ENCODE results near the gene BMP5. TPM values are rescaled to one million over a fixed set of nuclear protein-coding genes. Genes with fewer than 3 reads are reported as not detected.

BMP5 gene
- total RNA-seq, 1 donor from 2014 or later = 0.50 TPM

DNA sequence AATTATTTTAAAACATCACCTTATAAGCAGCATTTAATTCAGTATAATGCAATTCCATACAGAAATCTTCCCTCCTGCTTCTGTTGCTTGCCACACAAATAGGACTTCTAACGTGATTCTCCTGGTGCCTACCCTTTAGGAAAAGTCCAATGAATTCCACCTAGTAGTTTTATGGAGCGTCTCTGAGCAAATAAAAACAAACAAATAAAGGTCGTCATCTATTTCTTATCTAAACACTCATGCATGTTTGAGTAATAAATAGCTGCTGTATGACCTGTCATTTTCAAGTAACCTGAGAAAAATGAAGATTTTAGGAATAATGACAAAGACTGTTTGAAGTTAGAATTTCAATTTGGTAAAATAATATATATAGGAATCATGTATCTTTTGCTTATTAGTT lies 102.7 kb downstream of the BMP5 start:
- no peak for FAIRE-seq
- no peaks in the 10 kb centered on the region for H4K20me1 ChIP-seq (ENCODE audit: insufficient read depth, low read length)
- no peak overlapping the region for H3K4me3 Mint-ChIP-seq (ENCODE audit: unreplicated experiment)

DNA sequence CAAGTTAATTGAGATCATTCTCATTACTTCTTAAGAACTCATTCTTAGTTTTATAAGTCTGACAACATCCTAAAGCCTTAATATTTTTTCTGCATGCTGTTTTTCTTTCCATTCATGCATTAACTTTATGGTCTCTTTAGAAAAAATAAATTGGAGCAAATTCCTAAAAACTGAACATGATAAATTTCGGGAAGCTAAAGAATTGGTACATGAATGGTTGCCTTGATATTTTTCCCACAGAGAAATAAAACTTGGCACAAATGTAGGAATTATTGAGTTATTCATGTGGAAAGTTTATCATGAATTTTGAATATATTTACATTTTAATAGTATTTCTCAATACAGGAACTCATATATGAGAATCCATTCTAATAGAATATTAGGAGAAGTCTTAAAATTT lies 115.9 kb downstream of the BMP5 start:
- Histone ChIP-seq H3K9ac (ENCODE audit: low read length) (no peak overlapping the region), H3K4me1 (ENCODE audit: insufficient read depth, low read length) (peaks cover 4% of the 10 kb centered on the region), H3K4me3 (ENCODE audit: insufficient read depth, low read depth, low read length) (no peak overlapping the region), H3K27ac (ENCODE audit: low read depth, low read length) (no peak overlapping the region), H3K27me3 (ENCODE audit: insufficient read depth, low read length) (no peaks in the 10 kb centered on the region), H4K20me1 (ENCODE audit: insufficient read depth, low read length) (no peaks in the 10 kb centered on the region), H3K4me2 (ENCODE audit: low read length) (no peak overlapping the region), H3K79me2 (ENCODE audit: insufficient read depth, low read length) (no peaks in the 10 kb centered on the region), H3K9me3 (ENCODE audit: insufficient read depth, low read depth, low read length) (no peaks in the 10 kb centered on the region), H3K36me3 (ENCODE audit: insufficient read depth, low read length) (no peaks in the 10 kb centered on the region), H2AFZ (ENCODE audit: low read depth, low read length) (no peak overlapping the region)
- DNase-seq (ENCODE audit: low read depth) = no peak
- FAIRE-seq = no peak
- H3K4me3 Mint-ChIP-seq (ENCODE audit: unreplicated experiment) = no peak overlapping the region
- H3K9me3 Mint-ChIP-seq (ENCODE audit: unreplicated experiment) = no peaks in the 10 kb centered on the region
- H3K36me3 Mint-ChIP-seq (ENCODE audit: low read depth, unreplicated experiment) = no peaks in the 10 kb centered on the region
- peaks cover 4% of the 10 kb centered on the region for H3K4me1 Mint-ChIP-seq (ENCODE audit: low read depth, unreplicated experiment)
- H3K27me3 Mint-ChIP-seq (ENCODE audit: low read depth, unreplicated experiment) = no peaks in the 10 kb centered on the region
- no peak for TF ChIP-seq EZH2 (IDR thresholded peaks at IDR 0.05; ENCODE audit: insufficient read depth, low read length)
- TF ChIP-seq, protein P1, sequence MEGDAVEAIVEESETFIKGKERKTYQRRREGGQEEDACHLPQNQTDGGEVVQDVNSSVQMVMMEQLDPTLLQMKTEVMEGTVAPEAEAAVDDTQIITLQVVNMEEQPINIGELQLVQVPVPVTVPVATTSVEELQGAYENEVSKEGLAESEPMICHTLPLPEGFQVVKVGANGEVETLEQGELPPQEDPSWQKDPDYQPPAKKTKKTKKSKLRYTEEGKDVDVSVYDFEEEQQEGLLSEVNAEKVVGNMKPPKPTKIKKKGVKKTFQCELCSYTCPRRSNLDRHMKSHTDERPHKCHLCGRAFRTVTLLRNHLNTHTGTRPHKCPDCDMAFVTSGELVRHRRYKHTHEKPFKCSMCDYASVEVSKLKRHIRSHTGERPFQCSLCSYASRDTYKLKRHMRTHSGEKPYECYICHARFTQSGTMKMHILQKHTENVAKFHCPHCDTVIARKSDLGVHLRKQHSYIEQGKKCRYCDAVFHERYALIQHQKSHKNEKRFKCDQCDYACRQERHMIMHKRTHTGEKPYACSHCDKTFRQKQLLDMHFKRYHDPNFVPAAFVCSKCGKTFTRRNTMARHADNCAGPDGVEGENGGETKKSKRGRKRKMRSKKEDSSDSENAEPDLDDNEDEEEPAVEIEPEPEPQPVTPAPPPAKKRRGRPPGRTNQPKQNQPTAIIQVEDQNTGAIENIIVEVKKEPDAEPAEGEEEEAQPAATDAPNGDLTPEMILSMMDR (IDR thresholded peaks at IDR 0.05; ENCODE audit: insufficient read depth, low read depth, low read length) = no peak
- H3K27ac Mint-ChIP-seq (ENCODE audit: unreplicated experiment) = no peak overlapping the region

More for the DNA sequence above, 102.7 kb downstream of the BMP5 start:
- H3K4me1 ChIP-seq (ENCODE audit: insufficient read depth, low read length) = no peaks in the 10 kb centered on the region
- no peaks in the 10 kb centered on the region for H3K9me3 ChIP-seq (ENCODE audit: insufficient read depth, low read depth, low read length)
- no peaks in the 10 kb centered on the region for H3K36me3 Mint-ChIP-seq (ENCODE audit: low read depth, unreplicated experiment)
- H3K4me2 ChIP-seq (ENCODE audit: low read length) = no peak overlapping the region
- no peaks in the 10 kb centered on the region for H3K27me3 ChIP-seq (ENCODE audit: insufficient read depth, low read length)
- no peak for DNase-seq (ENCODE audit: low read depth)
- H3K27ac ChIP-seq (ENCODE audit: low read depth, low read length) = no peak overlapping the region
- no peaks in the 10 kb centered on the region for H3K4me1 Mint-ChIP-seq (ENCODE audit: low read depth, unreplicated experiment)
- H3K4me3 ChIP-seq (ENCODE audit: insufficient read depth, low read depth, low read length) = no peak overlapping the region
- H3K36me3 ChIP-seq (ENCODE audit: insufficient read depth, low read length) = no peaks in the 10 kb centered on the region
- no peaks in the 10 kb centered on the region for H3K27me3 Mint-ChIP-seq (ENCODE audit: low read depth, unreplicated experiment)
- TF ChIP-seq, protein P1 (IDR thresholded peaks at IDR 0.05; ENCODE audit: insufficient read depth, low read depth, low read length) = no peak
- no peak overlapping the region for H3K9ac ChIP-seq (ENCODE audit: low read length)
- no peaks in the 10 kb centered on the region for H3K9me3 Mint-ChIP-seq (ENCODE audit: unreplicated experiment)
- H3K79me2 ChIP-seq (ENCODE audit: insufficient read depth, low read length) = no peaks in the 10 kb centered on the region
- H3K27ac Mint-ChIP-seq (ENCODE audit: unreplicated experiment) = no peak overlapping the region
- no peak overlapping the region for H2AFZ ChIP-seq (ENCODE audit: low read depth, low read length)

DNA sequence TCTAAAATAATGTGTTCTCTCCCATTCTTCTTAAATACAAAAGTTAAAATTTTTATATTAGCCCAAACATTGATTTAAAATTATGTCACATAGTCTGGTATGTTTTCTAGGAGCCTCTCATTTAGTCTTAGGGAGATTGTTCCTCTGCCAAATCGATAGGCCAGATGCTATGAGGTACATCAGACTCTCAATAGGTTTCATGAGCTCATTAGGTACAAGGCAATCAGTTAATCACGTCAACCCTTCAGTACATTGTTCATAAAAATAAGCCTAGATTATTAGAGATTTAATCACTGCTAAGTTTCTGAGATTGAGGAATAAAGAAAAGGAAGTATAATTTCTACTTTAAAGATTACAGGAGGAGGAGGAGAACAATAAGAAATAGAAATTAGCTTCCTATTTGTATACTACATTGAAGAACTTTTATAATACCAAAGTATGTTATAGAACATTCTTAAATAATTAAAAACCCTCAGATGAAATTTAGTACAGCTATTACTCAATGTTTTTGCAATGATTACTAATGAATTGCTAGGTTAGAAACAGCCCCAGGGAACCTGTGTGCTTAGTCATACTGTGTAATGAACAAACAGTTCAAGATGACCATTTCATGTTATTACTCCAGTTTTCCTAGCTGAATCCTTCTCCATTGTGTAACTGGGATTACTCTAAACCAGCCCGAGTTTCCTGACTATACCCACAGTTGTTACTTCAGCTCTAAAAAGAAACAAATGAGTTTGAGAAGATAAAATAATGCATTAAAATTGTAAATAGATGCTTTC lies 117.0 kb downstream of the BMP5 start:
- H3K27ac Mint-ChIP-seq (ENCODE audit: unreplicated experiment) = no peak overlapping the region
- H3K36me3 ChIP-seq (ENCODE audit: insufficient read depth, low read length) = no peaks in the 10 kb centered on the region
- FAIRE-seq (no peak), DNase-seq (ENCODE audit: low read depth) (peak; percentile 68)
- H3K27me3 ChIP-seq (ENCODE audit: insufficient read depth, low read length) = no peaks in the 10 kb centered on the region
- TF ChIP-seq, protein P1 (IDR thresholded peaks at IDR 0.05; ENCODE audit: insufficient read depth, low read depth, low read length) = no peak
- TF ChIP-seq EZH2 (IDR thresholded peaks at IDR 0.05; ENCODE audit: insufficient read depth, low read length) = no peak
- no peaks in the 10 kb centered on the region for H3K9me3 Mint-ChIP-seq (ENCODE audit: unreplicated experiment)
- no peak overlapping the region for H3K4me3 ChIP-seq (ENCODE audit: insufficient read depth, low read depth, low read length)
- H3K9me3 ChIP-seq (ENCODE audit: insufficient read depth, low read depth, low read length) = no peaks in the 10 kb centered on the region
- H2AFZ ChIP-seq (ENCODE audit: low read depth, low read length) = no peak overlapping the region
- H3K4me1 Mint-ChIP-seq (ENCODE audit: low read depth, unreplicated experiment) = peaks cover 4% of the 10 kb centered on the region
- H3K36me3 Mint-ChIP-seq (ENCODE audit: low read depth, unreplicated experiment) = no peaks in the 10 kb centered on the region
- H3K27ac ChIP-seq (ENCODE audit: low read depth, low read length) = no peak overlapping the region
- no peak overlapping the region for H3K4me3 Mint-ChIP-seq (ENCODE audit: unreplicated experiment)
- no peaks in the 10 kb centered on the region for H3K27me3 Mint-ChIP-seq (ENCODE audit: low read depth, unreplicated experiment)
- no peak overlapping the region for H3K9ac ChIP-seq (ENCODE audit: low read length)
- peaks cover 4% of the 10 kb centered on the region for H3K4me1 ChIP-seq (ENCODE audit: insufficient read depth, low read length)
- peak overlapping the region; percentile 8 for H3K4me2 ChIP-seq (ENCODE audit: low read length)
- no peaks in the 10 kb centered on the region for H4K20me1 ChIP-seq (ENCODE audit: insufficient read depth, low read length)
- no peaks in the 10 kb centered on the region for H3K79me2 ChIP-seq (ENCODE audit: insufficient read depth, low read length)
